Thoracic aorta (tissue), 2 donors: ENCODE measurements around the gene MUC2. TPM values are rescaled to one million over a fixed set of nuclear protein-coding genes. Genes with fewer than 3 reads are reported as not detected.

Experiments used
- ATAC-seq: fragments of 150-250 bp; one replicate; pipeline ENCODE4 v1.8.0; 2017; ENCODE audit warnings: low read depth; ENCODE audit not compliant: insufficient number of reproducible peaks, low FRiP score
- DNase-seq: peaks from one replicate; pipeline ENCODE4 v3.0.0-alpha.2; 2020; ENCODE audit warnings: low spot score
- H3K27ac ChIP-seq, 2 donors: fragments of 200-600 bp; sonication (generic); 1 replicate in 1 of 2; 2 replicates in 1 of 2; pipeline ENCODE4 v1.5.1; 2016; ENCODE audit warnings: mild to moderate bottlenecking in 2 of 2, moderate library complexity in 2 of 2
- H3K27me3 ChIP-seq: fragments of 200-600 bp; sonication (generic); replicated peaks from 2 replicates; pipeline ENCODE4 v1.6.0; 2016; ENCODE audit warnings: mild to moderate bottlenecking; ENCODE audit not compliant: insufficient read depth
- H3K36me3 ChIP-seq: fragments of 200-600 bp; sonication (generic); one replicate; pipeline ENCODE4 v1.5.1; 2016
- H3K4me1 ChIP-seq, 2 donors: fragments of 200-600 bp; sonication (generic); 1 replicate in 1 of 2; 2 replicates in 1 of 2; pipeline versions ENCODE4 v1.5.1 to v1.6.0; 2016; ENCODE audit warnings: low read depth in 2 of 2, mild to moderate bottlenecking in 1 of 2; ENCODE audit not compliant: control insufficient read depth in 1 of 2
- H3K4me3 ChIP-seq: fragments of 200-600 bp; sonication (generic); 2 replicates; pipeline ENCODE4 v1.5.1; 2016; ENCODE audit warnings: mild to moderate bottlenecking
- H3K9me3 ChIP-seq: fragments of 200-600 bp; sonication (generic); 2 replicates; pipeline ENCODE4 v1.5.1; 2016
- total RNA-seq, 2 donors: library from RNA; depleted of rRNA; stranded (reverse); fragments of >200 nt; gene quantifications; one replicate each; pipeline versions ENCODE4 v1.1.0 to v1.2.3, GENCODE V29; 2016
- TF ChIP-seq, protein P1 (sequence below): fragments of 200-600 bp; sonication (generic); IDR thresholded peaks from one replicate; pipeline ENCODE4 v1.5.1; 2019; ENCODE audit warnings: antibody characterized with exemption

Gene MUC2
- total RNA-seq, 2 donors from 2014 or later: not detected

DNA sequence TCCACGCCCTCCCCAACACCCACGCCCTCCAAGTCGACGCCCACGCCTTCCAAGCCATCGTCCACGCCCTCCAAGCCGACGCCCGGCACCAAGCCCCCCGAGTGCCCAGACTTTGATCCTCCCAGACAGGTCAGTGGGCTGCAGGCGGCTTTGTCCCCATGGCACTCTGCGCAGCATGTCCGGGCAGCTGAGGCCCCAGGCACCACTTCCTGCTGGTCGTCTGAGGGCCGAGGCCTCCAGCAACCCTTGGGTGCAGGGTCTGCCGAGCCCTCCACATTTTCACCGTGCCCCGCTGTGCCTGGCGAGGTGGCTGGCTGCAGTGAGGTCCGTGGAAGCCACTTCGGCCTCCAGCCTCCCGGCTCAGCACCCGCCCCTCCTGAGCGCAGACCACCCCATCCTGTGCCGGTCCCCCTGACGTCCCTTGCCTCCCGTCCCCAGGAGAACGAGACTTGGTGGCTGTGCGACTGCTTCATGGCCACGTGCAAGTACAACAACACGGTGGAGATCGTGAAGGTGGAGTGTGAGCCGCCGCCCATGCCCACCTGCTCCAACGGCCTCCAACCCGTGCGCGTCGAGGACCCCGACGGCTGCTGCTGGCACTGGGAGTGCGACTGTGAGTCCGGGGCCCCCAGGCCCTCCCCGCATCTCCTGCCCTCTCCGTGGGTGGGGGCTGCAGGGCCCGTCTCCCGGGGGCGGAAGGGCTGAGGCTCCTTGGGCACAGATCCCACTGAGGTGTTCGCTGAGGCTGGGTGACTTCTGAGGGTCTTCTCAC lies 26.8 kb downstream of the MUC2 start:
- Histone ChIP-seq H3K27me3 (no peaks in the 10 kb centered on the region), H3K4me3 (no peak overlapping the region), H3K27ac (no peak overlapping the region), H3K9me3 (no peaks in the 10 kb centered on the region), H3K4me1 (no peaks in the 10 kb centered on the region), H3K36me3 (no peaks in the 10 kb centered on the region)
- DNase-seq: no peak
- TF ChIP-seq, protein P1, sequence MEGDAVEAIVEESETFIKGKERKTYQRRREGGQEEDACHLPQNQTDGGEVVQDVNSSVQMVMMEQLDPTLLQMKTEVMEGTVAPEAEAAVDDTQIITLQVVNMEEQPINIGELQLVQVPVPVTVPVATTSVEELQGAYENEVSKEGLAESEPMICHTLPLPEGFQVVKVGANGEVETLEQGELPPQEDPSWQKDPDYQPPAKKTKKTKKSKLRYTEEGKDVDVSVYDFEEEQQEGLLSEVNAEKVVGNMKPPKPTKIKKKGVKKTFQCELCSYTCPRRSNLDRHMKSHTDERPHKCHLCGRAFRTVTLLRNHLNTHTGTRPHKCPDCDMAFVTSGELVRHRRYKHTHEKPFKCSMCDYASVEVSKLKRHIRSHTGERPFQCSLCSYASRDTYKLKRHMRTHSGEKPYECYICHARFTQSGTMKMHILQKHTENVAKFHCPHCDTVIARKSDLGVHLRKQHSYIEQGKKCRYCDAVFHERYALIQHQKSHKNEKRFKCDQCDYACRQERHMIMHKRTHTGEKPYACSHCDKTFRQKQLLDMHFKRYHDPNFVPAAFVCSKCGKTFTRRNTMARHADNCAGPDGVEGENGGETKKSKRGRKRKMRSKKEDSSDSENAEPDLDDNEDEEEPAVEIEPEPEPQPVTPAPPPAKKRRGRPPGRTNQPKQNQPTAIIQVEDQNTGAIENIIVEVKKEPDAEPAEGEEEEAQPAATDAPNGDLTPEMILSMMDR: no peak
- ATAC-seq: no peak

DNA sequence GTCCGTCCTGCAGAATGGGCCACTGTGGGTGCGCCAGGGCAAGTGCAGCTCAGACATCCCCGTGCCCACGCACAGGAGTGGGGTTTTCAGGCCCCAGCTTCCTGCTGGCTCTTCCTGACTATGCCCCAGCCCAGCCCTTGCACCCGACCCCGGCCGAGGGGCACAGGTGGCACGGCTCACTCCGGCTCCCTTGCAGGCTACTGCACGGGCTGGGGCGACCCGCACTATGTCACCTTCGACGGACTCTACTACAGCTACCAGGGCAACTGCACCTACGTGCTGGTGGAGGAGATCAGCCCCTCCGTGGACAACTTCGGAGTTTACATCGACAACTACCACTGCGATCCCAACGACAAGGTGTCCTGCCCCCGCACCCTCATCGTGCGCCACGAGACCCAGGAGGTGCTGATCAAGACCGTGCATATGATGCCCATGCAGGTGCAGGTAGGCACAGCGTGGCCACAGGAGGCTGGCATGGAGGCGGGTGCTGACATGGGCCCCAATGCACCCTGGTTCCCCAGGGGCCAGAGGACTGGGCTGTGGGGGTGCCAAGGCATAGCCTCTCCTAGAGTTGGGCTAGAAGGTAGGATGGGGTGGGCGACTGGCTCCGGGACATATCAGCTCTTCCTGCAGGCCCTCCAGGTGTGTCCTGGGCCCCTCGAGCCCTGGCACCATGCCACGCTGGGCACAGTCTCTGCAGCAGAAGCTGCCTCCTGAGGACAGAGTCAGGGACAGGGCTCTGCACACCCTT lies 27.7 kb downstream of the MUC2 start:
- no peaks in the 10 kb centered on the region for H3K27me3 ChIP-seq
- TF ChIP-seq, protein P1: no peak
- no peak overlapping the region for H3K4me3 ChIP-seq
- no peak overlapping the region for H3K27ac ChIP-seq
- ATAC-seq (no peak), DNase-seq (no peak)
- no peaks in the 10 kb centered on the region for H3K36me3 ChIP-seq
- H3K4me1 ChIP-seq: no peaks in the 10 kb centered on the region
- H3K9me3 ChIP-seq: no peaks in the 10 kb centered on the region

- TF ChIP-seq, protein P1: no peak
- no peaks in the 10 kb centered on the region for H3K4me1 ChIP-seq
- no peaks in the 10 kb centered on the region for H3K36me3 ChIP-seq
- no peaks in the 10 kb centered on the region for H3K27me3 ChIP-seq
- no peaks in the 10 kb centered on the region for H3K9me3 ChIP-seq
- DNase-seq: no peak
- no peak for ATAC-seq
- no peak overlapping the region for H3K27ac ChIP-seq
- H3K4me3 ChIP-seq: no peak overlapping the region
Measured at GRCh38 chr11:1102996-1103395, 28.3 kb downstream of the MUC2 start.

- Histone ChIP-seq H3K4me1 (no peaks in the 10 kb centered on the region), H3K27me3 (no peaks in the 10 kb centered on the region), H3K4me3 (no peak overlapping the region), H3K9me3 (no peaks in the 10 kb centered on the region), H3K27ac (no peak overlapping the region), H3K36me3 (no peaks in the 10 kb centered on the region)
- DNase-seq (no peak), ATAC-seq (no peak)
- TF ChIP-seq, protein P1: no peak
Measured at GRCh38 chr11:1103401-1104360, 29.0 kb downstream of the MUC2 start.
